ENCODE results near the gene C1R.

DNA sequence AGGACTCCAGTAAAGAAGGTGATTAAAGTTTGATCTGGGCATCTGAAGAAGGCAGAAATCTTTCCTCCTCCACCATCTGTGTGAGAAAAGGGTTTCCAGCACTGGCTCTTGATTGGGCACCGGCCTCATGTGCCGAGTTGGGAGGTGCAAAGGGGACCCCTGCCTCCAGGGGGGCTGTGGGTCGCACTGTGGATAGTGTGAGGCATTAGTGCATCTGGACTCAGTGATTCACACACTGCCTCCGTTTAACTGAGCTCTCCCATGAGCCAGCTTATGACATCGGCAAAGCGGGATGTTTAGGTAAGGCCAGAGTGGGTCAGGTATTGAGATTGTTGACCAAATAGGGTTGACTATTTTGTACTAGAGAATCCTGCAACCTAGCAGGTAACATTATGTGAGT lies 22.9 kb downstream of the C1R start:
- TF ChIP-seq, protein P1, sequence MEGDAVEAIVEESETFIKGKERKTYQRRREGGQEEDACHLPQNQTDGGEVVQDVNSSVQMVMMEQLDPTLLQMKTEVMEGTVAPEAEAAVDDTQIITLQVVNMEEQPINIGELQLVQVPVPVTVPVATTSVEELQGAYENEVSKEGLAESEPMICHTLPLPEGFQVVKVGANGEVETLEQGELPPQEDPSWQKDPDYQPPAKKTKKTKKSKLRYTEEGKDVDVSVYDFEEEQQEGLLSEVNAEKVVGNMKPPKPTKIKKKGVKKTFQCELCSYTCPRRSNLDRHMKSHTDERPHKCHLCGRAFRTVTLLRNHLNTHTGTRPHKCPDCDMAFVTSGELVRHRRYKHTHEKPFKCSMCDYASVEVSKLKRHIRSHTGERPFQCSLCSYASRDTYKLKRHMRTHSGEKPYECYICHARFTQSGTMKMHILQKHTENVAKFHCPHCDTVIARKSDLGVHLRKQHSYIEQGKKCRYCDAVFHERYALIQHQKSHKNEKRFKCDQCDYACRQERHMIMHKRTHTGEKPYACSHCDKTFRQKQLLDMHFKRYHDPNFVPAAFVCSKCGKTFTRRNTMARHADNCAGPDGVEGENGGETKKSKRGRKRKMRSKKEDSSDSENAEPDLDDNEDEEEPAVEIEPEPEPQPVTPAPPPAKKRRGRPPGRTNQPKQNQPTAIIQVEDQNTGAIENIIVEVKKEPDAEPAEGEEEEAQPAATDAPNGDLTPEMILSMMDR (IDR thresholded peaks at IDR 0.05): no peak
- TF ChIP-seq POLR2A (IDR thresholded peaks at IDR 0.05) (no peak), POLR2AphosphoS5 (IDR thresholded peaks at IDR 0.05) (no peak)
